H9 (cell line): ENCODE data around the gene HOMER1. TPM values are rescaled to one million over a fixed set of nuclear protein-coding genes. Genes with fewer than 3 reads are reported as not detected.

Experiments
- DNase-seq: peaks from one replicate; pipeline ENCODE4 v3.0.0-alpha.2; 2017
- H2AFZ ChIP-seq: one replicate; pipeline ENCODE4 v1.6.1; 2013; ENCODE audit warnings: mild to moderate bottlenecking, low read length, control low read depth, moderate library complexity
- H2AK5ac ChIP-seq: 2 replicates; pipeline ENCODE4 v1.6.1; 2013; ENCODE audit warnings: low read length, control low read depth, mixed read lengths; ENCODE audit not compliant: insufficient read length
- H2BK120ac ChIP-seq: one replicate; pipeline ENCODE4 v1.6.1; 2013; ENCODE audit warnings: low read depth, mild to moderate bottlenecking, low read length, control low read depth, inconsistent platforms; ENCODE audit not compliant: poor library complexity, severe bottlenecking
- H2BK12ac ChIP-seq: 2 replicates; pipeline ENCODE4 v1.6.1; 2013; ENCODE audit warnings: low read length, control low read depth, mixed read lengths, low read depth; ENCODE audit not compliant: insufficient read length
- H2BK15ac ChIP-seq: 2 replicates; pipeline ENCODE4 v1.6.1; 2013; ENCODE audit warnings: low read depth, low read length, control low read depth
- H2BK20ac ChIP-seq: one replicate; pipeline ENCODE4 v1.6.1; 2013; ENCODE audit warnings: low read depth, mild to moderate bottlenecking, low read length, control low read depth, inconsistent platforms; ENCODE audit not compliant: poor library complexity, severe bottlenecking
- H2BK5ac ChIP-seq: 2 replicates; pipeline ENCODE4 v1.6.1; 2013; ENCODE audit warnings: low read length, control low read depth, mixed read lengths; ENCODE audit not compliant: insufficient read length
- H3K14ac ChIP-seq: 2 replicates; pipeline ENCODE4 v1.6.1; 2013; ENCODE audit warnings: low read length, control low read depth; ENCODE audit not compliant: insufficient read depth
- H3K18ac ChIP-seq: 2 replicates; pipeline ENCODE4 v1.6.1; 2013; ENCODE audit warnings: low read depth, mild to moderate bottlenecking, mixed read lengths, low read length, control low read depth; ENCODE audit not compliant: insufficient read length
- H3K23ac ChIP-seq: 2 replicates; pipeline ENCODE4 v1.6.1; 2013; ENCODE audit warnings: low read length, control low read depth, mixed read lengths, low read depth; ENCODE audit not compliant: insufficient read length
- H3K23me2 ChIP-seq: 2 replicates; pipeline ENCODE4 v1.6.1; 2013; ENCODE audit warnings: low read depth, mild to moderate bottlenecking, mixed read lengths, low read length, control low read depth; ENCODE audit not compliant: insufficient read length, poor library complexity, severe bottlenecking
- H3K27ac ChIP-seq: 2 replicates; pipeline ENCODE4 v1.5.1; 2013; ENCODE audit warnings: low read length, control low read depth, mixed read lengths, low read depth; ENCODE audit not compliant: insufficient read length
- H3K27me3 ChIP-seq: 2 replicates; pipeline ENCODE4 v1.6.1; 2013; ENCODE audit warnings: low read length, control low read depth, inconsistent platforms; ENCODE audit not compliant: insufficient read depth
- H3K4ac ChIP-seq: 2 replicates; pipeline ENCODE4 v1.6.1; 2013; ENCODE audit warnings: low read depth, mild to moderate bottlenecking, control low read depth, inconsistent platforms, low read length, moderate library complexity
- H3K4me1 ChIP-seq: 2 replicates; pipeline ENCODE4 v1.6.1; 2013; ENCODE audit warnings: low read length, control low read depth, inconsistent platforms; ENCODE audit not compliant: insufficient read depth
- H3K4me2 ChIP-seq: 2 replicates; pipeline ENCODE4 v1.6.1; 2013; ENCODE audit warnings: low read length, control low read depth, mixed read lengths; ENCODE audit not compliant: insufficient read length, insufficient read depth
- H3K56ac ChIP-seq: 2 replicates; pipeline ENCODE4 v1.6.1; 2013; ENCODE audit warnings: low read depth, mild to moderate bottlenecking, mixed read lengths, low read length, control low read depth; ENCODE audit not compliant: insufficient read length
- H3K79me1 ChIP-seq: 2 replicates; pipeline ENCODE4 v1.6.1; 2013; ENCODE audit warnings: low read depth, mild to moderate bottlenecking, moderate library complexity, low read length, control low read depth, inconsistent platforms; ENCODE audit not compliant: insufficient read depth, poor library complexity, severe bottlenecking
- H3K79me2 ChIP-seq: 2 replicates; pipeline ENCODE4 v1.6.1; 2013; ENCODE audit warnings: low read length, control low read depth, inconsistent platforms; ENCODE audit not compliant: insufficient read depth
- H3K9ac ChIP-seq: 2 replicates; pipeline ENCODE4 v1.6.1; 2013; ENCODE audit warnings: low read length, control low read depth, mixed read lengths; ENCODE audit not compliant: insufficient read length; ENCODE audit errors: extremely low read depth
- H3K9me3 ChIP-seq: one replicate; pipeline ENCODE4 v1.6.1; 2013; ENCODE audit warnings: low read depth, low read length, inconsistent platforms; ENCODE audit not compliant: control insufficient read depth
- H3T11ph ChIP-seq: one replicate; pipeline ENCODE4 v1.6.1; 2013; ENCODE audit warnings: mild to moderate bottlenecking, low read length, control low read depth, inconsistent platforms
- H4K20me1 ChIP-seq: one replicate; pipeline ENCODE4 v1.6.1; 2013; ENCODE audit not compliant: control insufficient read depth, insufficient read length, insufficient read depth
- H4K5ac ChIP-seq: 2 replicates; pipeline ENCODE4 v1.6.1; 2013; ENCODE audit warnings: low read depth, mild to moderate bottlenecking, mixed read lengths, low read length, control low read depth; ENCODE audit not compliant: insufficient read length
- H4K8ac ChIP-seq: replicated peaks from 2 replicates; pipeline ENCODE4 v1.6.1; 2013; ENCODE audit warnings: low read length, control low read depth, mixed read lengths, low read depth; ENCODE audit not compliant: insufficient read length
- H4K91ac ChIP-seq: 2 replicates; pipeline ENCODE4 v1.6.1; 2013; ENCODE audit warnings: low read depth, mild to moderate bottlenecking, moderate library complexity, mixed read lengths, low read length, control low read depth; ENCODE audit not compliant: insufficient read length
- H3K27ac Mint-ChIP-seq, 3 experiments: 2 replicates in 2 of 3; 3 replicates in 1 of 3; pipeline ENCODE4 v1.8.0; 2020 to 2021; ENCODE audit warnings: mixed read lengths in 3 of 3, mild to moderate bottlenecking in 1 of 3, moderate library complexity in 1 of 3
- H3K27me3 Mint-ChIP-seq: 2 replicates; pipeline ENCODE4 v1.8.0; 2021; ENCODE audit warnings: low read depth, mild to moderate bottlenecking, moderate library complexity, mixed read lengths
- H3K36me3 Mint-ChIP-seq, 3 experiments: 2 replicates in 2 of 3; 3 replicates in 1 of 3; pipeline ENCODE4 v1.8.0; 2020 to 2021; ENCODE audit warnings: low read depth in 3 of 3, mixed read lengths in 3 of 3; ENCODE audit not compliant: insufficient read depth in 1 of 3
- H3K4me1 Mint-ChIP-seq, 2 experiments: 2 replicates each; pipeline ENCODE4 v1.8.0; 2020; ENCODE audit warnings: mixed read lengths in 2 of 2
- H3K4me3 Mint-ChIP-seq, 2 experiments: 2 replicates in 1 of 2; 3 replicates in 1 of 2; pipeline ENCODE4 v1.8.0; 2020 to 2021; ENCODE audit warnings: mild to moderate bottlenecking in 2 of 2, mixed read lengths in 2 of 2, moderate library complexity in 1 of 2
- H3K9me3 Mint-ChIP-seq, 2 experiments: 2 replicates in 1 of 2; 3 replicates in 1 of 2; pipeline ENCODE4 v1.8.0; 2020; ENCODE audit warnings: mild to moderate bottlenecking in 2 of 2, mixed read lengths in 2 of 2, moderate library complexity in 1 of 2
- WGBS: extraction: QIAGEN DNeasy Blood & Tissue Kit; methylation state at CpG from one replicate; pipeline ENCODE4 v1.1.7; 2013; ENCODE audit warnings: missing lambda C conversion rate, low lambda C conversion rate, mixed read lengths; ENCODE audit not compliant: insufficient read length; ENCODE audit errors: extremely low coverage; 5-methylcytosine and 5-hydroxymethylcytosine counted together
- total RNA-seq: library from RNA; stranded (reverse); gene quantifications from 2 replicates; pipeline ENCODE4 v1.2.1, GENCODE V29; 2021
- TF ChIP-seq, protein P1 (sequence below): fragments of 200-600 bp; sonication (generic); conservative IDR thresholded peaks from 3 replicates; pipeline ENCODE4 v1.8.0; 2021; ENCODE audit warnings: antibody characterized with exemption, mild to moderate bottlenecking

Gene HOMER1
- total RNA-seq, 1 experiment from 2014 or later = 39.5 TPM

- TF ChIP-seq, protein P1, sequence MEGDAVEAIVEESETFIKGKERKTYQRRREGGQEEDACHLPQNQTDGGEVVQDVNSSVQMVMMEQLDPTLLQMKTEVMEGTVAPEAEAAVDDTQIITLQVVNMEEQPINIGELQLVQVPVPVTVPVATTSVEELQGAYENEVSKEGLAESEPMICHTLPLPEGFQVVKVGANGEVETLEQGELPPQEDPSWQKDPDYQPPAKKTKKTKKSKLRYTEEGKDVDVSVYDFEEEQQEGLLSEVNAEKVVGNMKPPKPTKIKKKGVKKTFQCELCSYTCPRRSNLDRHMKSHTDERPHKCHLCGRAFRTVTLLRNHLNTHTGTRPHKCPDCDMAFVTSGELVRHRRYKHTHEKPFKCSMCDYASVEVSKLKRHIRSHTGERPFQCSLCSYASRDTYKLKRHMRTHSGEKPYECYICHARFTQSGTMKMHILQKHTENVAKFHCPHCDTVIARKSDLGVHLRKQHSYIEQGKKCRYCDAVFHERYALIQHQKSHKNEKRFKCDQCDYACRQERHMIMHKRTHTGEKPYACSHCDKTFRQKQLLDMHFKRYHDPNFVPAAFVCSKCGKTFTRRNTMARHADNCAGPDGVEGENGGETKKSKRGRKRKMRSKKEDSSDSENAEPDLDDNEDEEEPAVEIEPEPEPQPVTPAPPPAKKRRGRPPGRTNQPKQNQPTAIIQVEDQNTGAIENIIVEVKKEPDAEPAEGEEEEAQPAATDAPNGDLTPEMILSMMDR = no peak
- Mint-ChIP-seq H3K9me3 (no peaks in the 10 kb centered on the region), H3K4me3 (no peak overlapping the region), H3K27me3 (no peaks in the 10 kb centered on the region), H3K4me1 (peaks cover 0 to 14% of the 10 kb centered on the region in 2 experiments; a peak in 2 of 4 replicates), H3K36me3 (no peaks in the 10 kb centered on the region), H3K27ac (no peak overlapping the region)
- DNase-seq = no peak
- WGBS = no CpG with 5 or more reads among the region's 1 CpG
- H4K91ac ChIP-seq = no peak overlapping the region
- no peak overlapping the region for H3T11ph ChIP-seq
- no peak overlapping the region for H2BK12ac ChIP-seq
- H2AFZ ChIP-seq = no peak overlapping the region
- no peak overlapping the region for H2BK15ac ChIP-seq
- H2BK120ac ChIP-seq = no peak overlapping the region
- no peak overlapping the region for H3K9ac ChIP-seq
- H3K27ac ChIP-seq = no peak overlapping the region
- H4K8ac ChIP-seq = no peak overlapping the region
- H3K18ac ChIP-seq = no peak overlapping the region
- H3K4me1 ChIP-seq = no peaks in the 10 kb centered on the region
- no peak overlapping the region for H3K56ac ChIP-seq
- no peak overlapping the region for H3K4me2 ChIP-seq
- H4K20me1 ChIP-seq = no peaks in the 10 kb centered on the region
- no peaks in the 10 kb centered on the region for H3K27me3 ChIP-seq
- no peaks in the 10 kb centered on the region for H3K23me2 ChIP-seq
- no peak overlapping the region for H2BK5ac ChIP-seq
- H3K23ac ChIP-seq = no peak overlapping the region
- no peaks in the 10 kb centered on the region for H3K79me2 ChIP-seq
- no peak overlapping the region for H4K5ac ChIP-seq
- no peak overlapping the region for H2AK5ac ChIP-seq
- no peak overlapping the region for H3K14ac ChIP-seq
- H3K4ac ChIP-seq = no peak overlapping the region
- H3K79me1 ChIP-seq = no peaks in the 10 kb centered on the region
- no peaks in the 10 kb centered on the region for H3K9me3 ChIP-seq
- H2BK20ac ChIP-seq = no peak overlapping the region
Measured at GRCh38 chr5:79547982-79548381, 34.0 kb upstream of the HOMER1 start.
